GM18498 (cell line): ENCODE data around the gene LMNTD2.
A peak's percentile ranks its signal among the peaks of the same experiment; 100 is the strongest.
"Not testable (repeated sequence)": the region's sequence is repeated elsewhere in the genome, so short reads cannot be mapped to it uniquely, and the experiment has no call there.

Experiments
- ATAC-seq: cut with Tn5 transposase; IDR thresholded peaks from one replicate; pipeline ENCODE4 v1.9.1; 2021; ENCODE audit warnings: mild to moderate bottlenecking, moderate library complexity; ENCODE audit not compliant: unreplicated experiment

LMNTD2 gene

DNA sequence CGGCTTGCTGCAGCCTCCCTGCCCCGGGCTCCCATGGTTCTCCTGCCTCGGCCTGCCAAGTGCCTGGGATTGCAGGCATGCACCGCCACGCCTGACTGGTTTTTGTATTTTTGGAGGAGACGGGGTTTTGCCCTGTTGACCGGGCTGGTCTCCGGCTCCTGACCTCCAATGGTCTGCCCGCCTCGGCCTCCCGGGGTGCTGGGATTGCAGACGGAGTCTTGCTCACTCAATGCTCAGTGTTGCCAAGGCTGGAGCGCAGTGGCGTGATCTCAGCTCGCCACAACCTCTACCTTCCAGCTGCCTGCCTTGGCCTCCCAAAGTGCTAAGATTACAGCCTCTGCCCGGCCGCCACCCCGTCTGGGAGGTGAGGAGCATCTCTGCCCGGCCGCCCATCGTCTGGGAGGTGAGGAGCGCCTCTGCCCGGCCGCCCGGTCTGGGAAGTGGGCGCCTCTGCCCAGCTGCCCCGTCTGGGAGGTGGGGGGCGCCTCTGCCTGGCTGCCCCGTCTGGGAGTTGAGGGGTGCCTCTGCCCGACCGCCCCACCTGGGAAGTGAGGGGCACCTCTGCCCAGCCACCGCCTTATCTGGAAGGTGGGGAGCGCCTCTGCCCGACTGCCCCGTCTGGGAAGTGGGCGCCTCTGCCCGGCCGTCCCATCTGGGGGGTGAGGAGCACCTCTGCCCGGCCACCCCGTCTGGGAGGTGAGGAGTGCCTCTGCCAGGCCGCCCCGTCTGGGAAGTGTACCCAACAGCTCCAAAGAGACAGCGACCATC, 43.4 kb downstream of the LMNTD2 start:
- ATAC-seq, result not testable (repeated sequence)

DNA sequence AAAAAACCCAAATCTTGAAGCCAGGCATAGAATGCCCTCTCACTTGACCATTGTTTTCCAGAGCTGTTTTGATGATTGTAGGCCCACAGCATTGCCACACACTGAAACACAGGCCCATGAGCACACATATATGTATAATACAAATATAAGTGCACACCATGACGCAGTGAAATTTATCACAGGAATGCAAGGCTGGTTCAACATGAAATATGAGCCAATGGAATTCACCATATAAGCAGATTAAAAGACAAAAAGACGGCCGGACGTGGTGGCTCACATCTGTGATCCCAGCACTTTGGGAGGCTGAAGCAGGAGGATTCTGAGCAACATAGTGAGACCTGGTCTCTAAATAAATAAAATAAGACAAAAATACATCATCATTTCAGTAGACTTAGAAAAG, 44.1 kb downstream of the LMNTD2 start:
- no peak for ATAC-seq

DNA sequence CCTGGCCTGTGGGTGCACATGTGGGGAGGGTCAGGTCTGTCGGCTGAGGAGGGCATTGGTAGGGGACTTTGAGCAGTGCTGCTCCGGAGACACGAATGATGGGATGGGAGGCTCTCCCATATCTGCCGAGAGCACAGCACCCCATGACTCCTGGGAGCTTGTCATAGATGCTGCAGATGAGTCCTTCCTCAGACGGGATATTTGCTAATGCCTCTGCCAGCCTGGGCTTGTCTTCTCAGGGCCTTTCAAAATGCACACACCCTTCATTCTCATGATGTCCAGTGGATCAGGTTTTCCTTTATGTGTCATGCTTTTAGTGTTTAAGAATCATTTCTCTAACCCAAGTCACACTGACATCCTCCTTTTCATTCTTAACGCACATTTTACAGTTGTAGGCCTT, 45.4 kb downstream of the LMNTD2 start:
- ATAC-seq, result no peak

DNA sequence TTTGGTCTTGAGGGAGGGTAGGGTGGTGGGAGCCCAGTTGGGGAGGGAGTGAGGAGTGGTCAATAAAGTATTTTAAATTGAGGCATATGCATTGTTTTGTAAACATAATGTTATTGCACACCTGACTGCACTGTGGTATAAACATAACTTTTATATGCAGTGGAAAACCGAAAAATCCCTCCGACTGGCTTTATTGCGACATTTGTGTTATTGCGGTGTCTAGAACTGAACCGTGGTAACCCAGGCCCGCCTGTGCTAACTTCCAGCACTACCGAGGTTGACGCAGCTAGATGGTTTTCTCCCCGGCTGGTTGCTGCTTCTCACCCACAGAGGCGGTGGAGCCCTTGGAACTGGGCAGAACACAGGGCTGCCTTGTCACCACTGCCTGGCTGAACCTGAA, 45.9 kb downstream of the LMNTD2 start:
- ATAC-seq, result no peak

DNA sequence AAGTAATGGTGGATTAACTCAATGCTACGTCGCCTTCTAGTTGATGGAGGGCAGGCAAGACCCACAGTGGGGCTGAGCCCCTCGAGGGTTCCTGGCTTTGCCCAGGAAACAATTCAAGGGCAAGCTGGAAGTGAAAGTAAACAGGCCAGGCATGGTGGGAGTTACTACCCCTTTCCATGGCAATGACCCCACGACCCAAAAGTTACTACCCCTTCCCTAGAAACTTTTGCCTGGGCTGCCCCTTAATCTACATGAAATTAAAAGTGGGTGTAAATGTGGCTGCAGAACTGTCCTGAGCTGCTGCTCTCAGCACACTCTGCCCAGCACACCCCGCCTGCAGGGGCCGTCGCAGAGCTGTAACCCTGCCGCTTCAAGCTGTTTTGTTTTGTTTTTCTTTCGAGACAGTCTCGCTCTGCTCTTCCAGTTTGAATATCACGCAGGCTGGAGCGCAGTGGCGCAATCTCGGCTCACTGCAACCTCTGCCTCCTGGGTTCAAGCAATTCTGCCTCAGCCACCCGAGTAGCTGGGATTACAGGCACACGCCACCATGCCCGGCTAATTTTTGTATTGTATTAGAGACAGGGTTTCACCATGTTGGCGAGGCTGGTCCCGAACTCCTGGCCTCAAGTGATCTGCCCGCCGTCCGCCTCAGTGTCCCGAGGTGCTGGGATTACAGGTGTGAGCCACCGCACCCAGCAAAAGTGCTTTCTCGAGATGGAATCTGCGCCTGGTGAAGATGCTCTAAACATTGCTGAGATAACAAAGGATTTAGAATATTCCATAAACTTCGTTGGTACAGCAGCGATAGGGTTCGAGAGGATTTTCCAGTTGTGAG, 47.6 kb downstream of the LMNTD2 start:
- ATAC-seq, result no peak

DNA sequence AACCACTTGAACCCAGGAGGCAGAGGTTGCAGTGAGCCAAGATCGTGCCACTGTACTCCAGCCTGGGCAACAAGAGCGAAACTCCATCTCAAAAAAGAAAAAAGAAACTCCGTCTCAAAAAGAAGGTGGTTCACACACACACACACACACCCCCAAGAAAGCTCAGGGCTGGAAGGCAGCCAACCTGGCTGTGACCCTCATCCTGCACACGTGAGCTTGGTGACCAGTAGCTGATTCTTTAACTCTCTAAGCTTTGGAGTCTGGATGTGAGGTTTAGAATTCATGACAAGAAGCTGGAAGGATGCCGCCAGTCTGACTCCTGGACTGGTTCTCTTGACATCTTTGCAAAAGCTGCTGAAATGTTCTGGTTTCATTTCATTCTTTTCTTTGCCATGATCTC, 51.6 kb downstream of the LMNTD2 start:
- no peak for ATAC-seq

DNA sequence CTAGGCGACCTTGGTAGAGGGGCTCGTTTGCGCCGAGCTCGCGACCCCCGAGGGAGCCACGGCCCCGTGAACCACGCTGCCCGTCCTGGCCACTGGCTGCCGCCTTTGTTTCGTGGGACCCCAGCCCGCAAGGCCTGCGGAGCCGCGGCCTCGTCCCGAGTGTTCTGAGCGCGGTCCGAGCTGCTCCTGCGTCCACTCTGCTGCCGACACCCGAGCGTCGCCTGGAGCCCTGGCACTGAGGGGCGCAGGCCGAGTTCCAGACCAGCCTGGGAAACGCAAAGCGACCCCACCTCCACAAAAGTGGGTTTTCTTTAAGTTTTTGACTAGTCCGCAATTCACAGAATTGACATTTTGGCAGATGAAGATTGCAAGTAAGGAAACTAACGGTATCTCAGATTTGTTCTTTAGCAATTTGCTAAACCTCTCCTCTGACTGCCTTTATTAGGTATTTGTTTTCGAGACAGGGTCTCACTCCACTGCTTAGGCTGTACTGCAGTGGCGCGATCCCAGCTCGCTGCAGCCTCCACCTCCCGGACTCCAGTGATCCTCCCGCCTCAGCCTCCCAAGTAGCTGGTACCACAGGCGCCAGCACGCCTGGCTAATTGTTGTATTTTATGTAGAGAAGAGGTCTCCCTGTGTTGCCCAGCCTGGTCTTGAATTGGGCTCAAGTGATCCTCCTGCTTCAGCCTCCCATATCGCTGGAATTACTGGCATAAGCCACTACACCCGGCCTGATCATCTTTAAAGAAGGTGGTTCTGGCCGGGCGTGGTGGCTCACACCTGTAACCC, 52.6 kb downstream of the LMNTD2 start:
- no peak for ATAC-seq

DNA sequence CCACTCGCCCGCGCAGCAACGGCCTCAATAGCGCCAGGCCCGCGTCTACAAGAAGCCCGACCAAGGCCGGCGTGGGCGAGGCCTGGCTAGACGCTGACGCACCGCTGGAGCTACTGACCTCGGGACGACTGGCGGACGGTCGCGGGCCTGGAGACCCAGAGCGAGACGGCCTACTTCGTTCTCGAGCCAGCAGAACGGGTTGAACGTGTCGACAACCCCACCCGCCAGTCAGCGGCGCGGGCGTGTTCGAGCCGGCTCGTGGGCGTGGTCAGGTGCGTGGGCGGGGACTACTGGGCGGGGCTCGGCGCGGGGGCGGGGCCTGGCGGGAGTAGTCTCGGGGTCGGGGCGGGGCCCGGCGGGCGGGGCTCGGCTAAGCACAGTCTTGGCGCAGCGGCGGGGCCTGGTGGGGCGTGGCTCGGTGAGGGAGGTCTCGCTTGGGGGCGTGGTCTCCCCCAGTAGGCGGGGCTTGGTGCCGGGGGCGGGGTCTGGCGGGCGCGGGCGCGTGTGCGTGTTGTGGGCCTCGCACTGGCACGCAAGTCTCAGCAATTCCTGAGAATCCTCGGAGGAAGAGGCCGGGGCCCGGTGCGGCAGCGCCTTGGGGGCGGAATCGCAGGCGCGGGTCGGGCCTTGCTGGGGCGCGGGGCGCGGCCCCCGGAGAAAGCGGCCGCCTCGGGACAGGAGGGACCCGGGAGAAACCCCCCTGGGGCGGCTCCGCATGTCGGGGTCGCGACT, 53.4 kb downstream of the LMNTD2 start, which contains the start of gene RNH1:
RNH1 (minus strand) TSS at position 248 of the 732 bp plus-strand sequence. CDS start 5,080 bp downstream, outside the sequence.
- ATAC-seq, result peak; percentile 66

DNA sequence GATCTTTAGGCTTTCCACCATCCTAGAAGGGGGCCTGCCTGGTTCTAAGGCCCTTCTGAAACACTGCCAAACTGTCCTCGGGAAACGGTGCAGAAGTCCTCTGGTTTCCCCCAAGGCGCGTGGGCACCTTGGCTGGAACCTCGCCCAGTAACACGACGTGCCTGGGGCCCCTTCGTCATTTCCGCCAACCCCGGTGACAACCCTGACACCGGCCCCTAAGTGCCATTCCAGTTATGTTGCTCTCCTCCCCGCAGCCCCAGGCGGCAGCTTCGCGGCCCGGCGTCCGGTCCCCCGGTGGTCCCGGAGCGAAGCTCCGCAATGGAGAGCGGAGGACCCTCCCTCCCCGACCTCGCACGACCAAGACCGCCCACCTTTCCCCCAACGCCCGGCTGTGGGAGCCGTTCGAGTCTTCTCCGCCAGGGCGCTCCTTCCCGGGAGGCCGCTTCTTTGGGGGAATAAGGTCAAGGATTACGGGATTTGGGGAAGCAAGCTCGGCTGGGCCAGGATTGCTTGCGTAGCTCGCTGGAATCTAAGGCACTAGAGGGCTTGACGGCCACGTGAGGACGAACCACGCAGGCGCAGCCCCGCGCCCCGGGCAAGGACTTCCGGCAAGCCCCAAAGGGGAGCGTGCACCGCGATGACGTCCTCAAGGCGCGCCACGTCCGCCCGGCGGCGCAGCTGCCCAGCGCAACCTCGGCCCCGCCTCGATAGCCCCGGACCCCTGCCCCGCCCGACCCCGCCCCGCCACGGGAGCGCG, 54.1 kb downstream of the LMNTD2 start:
- peak; percentile 66 for ATAC-seq

DNA sequence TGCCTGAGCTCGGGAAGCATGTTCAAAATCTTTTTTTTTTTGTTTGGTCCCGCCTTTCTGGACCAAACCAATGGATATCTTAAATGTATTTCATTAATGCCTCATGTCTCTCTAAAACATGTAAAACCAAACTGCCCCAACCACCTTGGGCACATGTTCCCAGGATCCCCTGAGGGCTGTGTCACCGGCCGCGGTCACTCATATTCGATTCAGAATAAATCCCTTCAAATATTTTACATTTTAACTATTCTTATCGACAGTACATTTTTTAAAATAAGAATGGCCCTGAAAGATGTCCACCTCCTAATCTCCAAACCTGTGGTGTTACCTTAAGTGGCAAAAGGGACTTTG, 55.6 kb downstream of the LMNTD2 start:
- ATAC-seq, result no peak
